ENCODE measurements around the gene CARD11.

DNA sequence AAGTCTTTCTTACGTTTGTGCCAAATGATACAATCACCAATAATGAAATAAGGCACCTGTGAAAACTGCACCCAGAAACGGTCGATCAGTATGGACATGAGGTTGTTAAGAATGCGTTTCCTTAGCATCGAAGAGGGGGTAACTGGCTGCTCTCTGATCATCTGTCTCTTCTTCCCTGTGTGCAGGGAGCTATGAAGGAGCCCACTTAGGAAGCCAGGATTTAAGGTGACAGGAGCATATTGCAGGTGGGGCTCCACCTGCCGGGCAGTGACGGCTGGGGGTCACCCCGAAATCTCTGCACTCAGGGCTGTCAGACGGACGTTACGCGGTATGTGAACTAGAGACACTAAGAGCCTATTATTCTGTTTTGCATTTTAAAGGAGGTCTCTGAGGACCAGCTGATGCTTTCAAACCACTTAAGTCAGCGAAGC, 64.5 kb downstream of the CARD11 start:
- TF ChIP-seq, protein P1, sequence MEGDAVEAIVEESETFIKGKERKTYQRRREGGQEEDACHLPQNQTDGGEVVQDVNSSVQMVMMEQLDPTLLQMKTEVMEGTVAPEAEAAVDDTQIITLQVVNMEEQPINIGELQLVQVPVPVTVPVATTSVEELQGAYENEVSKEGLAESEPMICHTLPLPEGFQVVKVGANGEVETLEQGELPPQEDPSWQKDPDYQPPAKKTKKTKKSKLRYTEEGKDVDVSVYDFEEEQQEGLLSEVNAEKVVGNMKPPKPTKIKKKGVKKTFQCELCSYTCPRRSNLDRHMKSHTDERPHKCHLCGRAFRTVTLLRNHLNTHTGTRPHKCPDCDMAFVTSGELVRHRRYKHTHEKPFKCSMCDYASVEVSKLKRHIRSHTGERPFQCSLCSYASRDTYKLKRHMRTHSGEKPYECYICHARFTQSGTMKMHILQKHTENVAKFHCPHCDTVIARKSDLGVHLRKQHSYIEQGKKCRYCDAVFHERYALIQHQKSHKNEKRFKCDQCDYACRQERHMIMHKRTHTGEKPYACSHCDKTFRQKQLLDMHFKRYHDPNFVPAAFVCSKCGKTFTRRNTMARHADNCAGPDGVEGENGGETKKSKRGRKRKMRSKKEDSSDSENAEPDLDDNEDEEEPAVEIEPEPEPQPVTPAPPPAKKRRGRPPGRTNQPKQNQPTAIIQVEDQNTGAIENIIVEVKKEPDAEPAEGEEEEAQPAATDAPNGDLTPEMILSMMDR (IDR thresholded peaks at IDR 0.05) = no peak
- no peak for TF ChIP-seq POLR2A (IDR thresholded peaks at IDR 0.05)

All from right lobe of liver (tissue), 4 donors.